Measurements from ENCODE around the gene COPZ1. TPM values are rescaled to one million over a fixed set of nuclear protein-coding genes. Genes with fewer than 3 reads are reported as not detected.
"Not testable (repeated sequence)": the region's sequence is repeated elsewhere in the genome, so short reads cannot be mapped to it uniquely, and the experiment has no call there.

The COPZ1 gene
- total RNA-seq, 1 donor from 2014 or later, result 139 TPM

DNA sequence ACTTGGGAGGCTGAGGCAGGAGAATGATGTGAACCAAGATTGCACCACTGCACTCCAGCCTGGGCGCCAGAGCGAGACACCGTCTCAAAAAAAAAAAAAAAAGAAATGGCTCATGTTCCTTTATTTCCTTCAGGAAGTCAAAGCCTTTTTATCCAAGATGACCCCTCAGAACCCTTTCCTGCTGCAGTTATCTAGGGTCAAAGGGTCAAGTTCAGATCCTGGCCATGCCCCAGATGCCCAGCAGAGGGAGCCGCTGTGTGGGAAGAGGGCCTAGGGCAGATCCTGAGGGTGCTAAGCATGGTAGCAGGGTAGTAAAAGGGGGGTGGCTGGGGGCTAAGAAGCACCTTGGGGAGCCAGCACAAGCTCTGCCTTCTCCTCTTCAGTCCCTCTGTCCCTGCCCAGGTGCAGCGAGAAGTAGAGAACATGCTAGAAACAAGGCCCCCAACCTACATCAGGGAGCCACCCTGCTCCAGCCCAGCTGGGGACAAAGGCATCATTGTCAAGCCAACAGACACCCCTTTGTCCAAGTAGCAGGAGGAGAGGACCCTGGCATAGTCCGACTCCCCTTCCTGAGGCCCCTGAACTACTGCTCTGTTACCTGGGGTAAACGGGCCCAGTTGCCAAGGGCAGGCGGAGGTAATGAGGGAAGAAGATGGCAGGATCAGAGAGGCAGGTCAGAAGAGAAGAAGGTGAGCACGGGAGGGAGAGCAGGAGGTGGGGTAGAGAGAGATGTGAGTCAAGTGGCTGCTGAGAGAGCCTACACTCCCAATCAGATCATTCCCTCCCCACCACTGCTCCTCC lies 30.6 kb upstream of the COPZ1 start:
- intact Hi-C loops (cut with micrococcal nuclease), result loop anchor here (1.0 kb wide), 3 partner anchors 30 to 74 kb away; no protein-coding TSS in a partner anchor

DNA sequence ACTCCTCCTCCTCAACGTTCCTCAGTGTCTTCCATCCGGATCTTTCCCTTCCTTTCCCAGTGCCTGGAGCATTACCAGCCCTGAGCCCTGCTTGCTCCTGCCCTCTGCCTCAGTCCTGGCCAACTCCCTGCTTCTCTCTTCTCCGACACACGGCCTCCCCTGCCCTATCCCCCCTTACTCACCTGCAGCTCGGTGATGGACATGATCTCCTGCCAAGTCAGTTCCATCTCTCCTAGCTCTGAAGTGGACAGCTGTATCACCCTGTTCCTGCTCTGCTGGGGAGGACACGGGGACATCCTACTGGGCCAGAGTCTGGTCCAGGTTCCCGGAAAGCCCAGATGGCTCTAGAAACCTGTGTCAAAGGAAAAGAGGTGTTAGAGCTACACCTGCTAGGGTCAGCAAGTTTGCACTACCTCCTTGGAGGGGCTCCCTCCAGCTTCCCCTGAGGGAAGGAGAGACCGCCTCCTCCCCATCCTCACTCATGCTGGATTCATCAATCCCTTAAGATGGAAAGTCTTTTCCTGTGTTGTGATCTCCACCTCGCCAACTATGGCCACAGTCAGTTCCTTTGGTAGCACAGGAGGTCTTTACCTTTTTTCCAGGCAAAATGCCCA lies 29.9 kb upstream of the COPZ1 start:
- intact Hi-C loops (cut with micrococcal nuclease), result loop anchor here (1.0 kb wide), 3 partner anchors 29 to 73 kb away; no protein-coding TSS in a partner anchor

DNA sequence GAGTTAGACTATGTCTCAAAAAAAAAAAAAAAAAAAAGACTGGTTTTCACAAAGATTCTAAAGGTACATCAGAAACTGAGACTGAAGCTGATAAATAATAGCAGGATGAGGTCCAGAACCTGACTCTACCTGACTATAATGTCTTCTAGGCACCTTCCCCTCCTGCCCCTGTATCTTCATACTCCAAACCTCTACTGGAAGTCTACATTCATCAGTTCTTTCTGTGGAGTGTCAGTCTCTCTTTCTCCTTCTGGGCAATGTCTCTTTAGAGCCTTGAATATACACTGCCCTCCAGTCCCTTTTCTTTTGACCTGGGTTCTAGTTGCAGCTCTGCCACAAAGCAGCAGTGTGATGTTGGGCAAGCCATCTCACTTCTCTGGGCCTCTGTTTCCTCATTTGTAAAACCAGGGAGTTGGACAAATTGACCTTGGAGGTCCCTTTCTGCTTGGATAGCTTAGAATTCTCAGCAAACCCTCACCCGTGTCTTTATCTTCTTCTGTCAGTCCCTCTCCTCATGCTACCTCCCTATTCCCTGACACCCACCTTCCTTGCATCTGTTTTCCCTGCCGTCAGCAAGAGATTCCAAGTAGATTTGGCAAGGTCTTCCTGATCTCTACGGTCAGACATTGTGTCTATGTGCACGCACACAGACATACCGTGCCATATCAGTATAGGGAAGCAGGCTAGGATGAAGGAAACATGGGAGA lies 28.4 kb upstream of the COPZ1 start:
- intact Hi-C loops (cut with micrococcal nuclease), result no loop called here

DNA sequence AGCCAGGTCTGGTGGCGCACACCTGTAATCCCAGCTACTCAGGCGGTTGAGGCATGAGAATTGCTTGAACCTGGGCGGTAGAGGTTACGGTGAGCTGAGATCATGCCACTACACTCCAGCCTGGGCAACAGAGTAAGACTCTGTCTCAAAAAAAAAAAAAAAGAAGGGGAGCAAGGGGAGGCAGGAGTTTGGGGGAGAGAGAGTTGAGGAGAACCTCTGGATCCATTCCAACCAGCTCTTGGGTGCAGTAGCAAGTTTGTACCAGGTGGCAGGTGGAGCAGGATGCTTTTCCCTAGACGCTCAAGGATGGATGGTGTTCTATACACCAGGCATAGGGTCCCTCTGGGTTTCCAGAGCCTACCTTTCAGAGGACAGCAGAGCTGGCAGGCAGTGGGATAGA lies 26.0 kb upstream of the COPZ1 start:
- intact Hi-C loops (cut with micrococcal nuclease), result no loop called here

DNA sequence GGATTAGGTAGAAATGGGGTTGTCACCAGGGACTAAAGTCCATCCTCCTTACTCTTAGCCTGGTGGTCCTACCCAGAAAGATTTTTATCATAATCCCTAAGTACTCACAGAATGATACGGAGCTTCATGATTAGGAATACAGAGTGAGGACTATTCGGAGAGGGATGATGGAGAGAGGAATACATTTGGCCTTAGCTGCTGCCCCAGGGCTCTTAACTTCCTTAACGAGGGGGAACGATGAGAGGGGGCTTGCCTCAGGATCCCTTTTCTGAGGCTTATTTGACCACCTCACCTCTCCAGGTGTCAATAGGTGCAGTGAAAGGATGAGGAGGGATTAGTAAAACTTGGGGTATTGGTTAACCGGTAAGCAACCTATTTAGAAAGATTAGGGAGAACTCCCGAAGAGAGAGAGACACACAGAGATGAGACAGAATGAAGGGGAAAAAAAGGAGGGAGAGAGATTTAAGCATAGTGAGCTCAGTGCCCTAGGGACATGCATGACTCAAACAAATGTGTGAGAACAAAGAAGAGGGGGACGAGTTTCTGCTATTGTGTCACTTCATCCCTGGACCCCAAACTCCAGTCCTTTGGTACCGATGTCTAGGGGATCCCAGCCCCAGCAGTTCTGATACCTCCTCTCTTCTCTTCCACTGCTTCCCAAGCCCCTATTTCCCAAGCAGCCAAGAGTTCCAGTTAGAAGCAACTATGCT lies 25.3 kb upstream of the COPZ1 start:
- intact Hi-C loops (cut with micrococcal nuclease), result no loop called here

DNA sequence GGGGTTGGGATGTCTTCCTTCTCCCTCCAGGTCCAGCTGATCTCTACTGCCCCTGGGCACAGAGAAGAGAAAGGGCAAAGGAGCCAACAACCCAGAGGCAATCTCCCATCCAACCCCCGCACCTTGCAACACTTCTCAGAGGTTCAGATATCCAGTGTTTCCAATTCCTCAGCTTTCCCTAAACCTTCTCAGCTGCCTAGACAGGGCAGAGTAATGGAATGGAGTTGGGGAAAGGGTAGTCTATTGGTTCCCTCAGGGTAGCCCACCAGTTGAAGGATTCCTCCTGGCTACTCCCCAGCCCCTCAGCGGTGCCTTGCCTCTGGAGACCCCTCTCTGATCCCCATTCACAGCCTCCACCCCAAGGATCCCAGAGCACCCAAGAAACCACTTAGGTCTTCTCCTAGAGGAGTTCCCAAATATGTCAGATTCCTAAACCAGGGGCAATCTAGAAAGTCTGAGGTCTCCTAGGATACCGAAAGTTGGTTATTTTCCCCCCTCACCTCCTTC lies 24.7 kb upstream of the COPZ1 start:
- intact Hi-C loops (cut with micrococcal nuclease), result no loop called here

- intact Hi-C loops (cut with micrococcal nuclease), result no loop called here
Observed at GRCh38 chr12:54300732-54301427, 24.1 kb upstream of the COPZ1 start, which contains the start of gene NFE2. Gene NFE2 (minus strand): TSS chr12:54301015. CDS start chr12:54295248, 5,767 bp downstream.

GRCh38 chr12:54301428-54302048 lies 23.4 kb upstream of the COPZ1 start:
- intact Hi-C loops (cut with micrococcal nuclease), result no loop called here

GRCh38 chr12:54303640-54304039 lies 21.3 kb upstream of the COPZ1 start:
- intact Hi-C loops (cut with micrococcal nuclease), result no loop called here

- intact Hi-C loops (cut with micrococcal nuclease), result no loop called here
Observed at GRCh38 chr12:54304187-54304810, 20.6 kb upstream of the COPZ1 start.

GRCh38 chr12:54306925-54307741 lies 17.8 kb upstream of the COPZ1 start:
- intact Hi-C loops (cut with micrococcal nuclease), result no loop called here

- intact Hi-C loops (cut with micrococcal nuclease), result no loop called here
Observed at GRCh38 chr12:54311051-54311450, 13.9 kb upstream of the COPZ1 start.

DNA sequence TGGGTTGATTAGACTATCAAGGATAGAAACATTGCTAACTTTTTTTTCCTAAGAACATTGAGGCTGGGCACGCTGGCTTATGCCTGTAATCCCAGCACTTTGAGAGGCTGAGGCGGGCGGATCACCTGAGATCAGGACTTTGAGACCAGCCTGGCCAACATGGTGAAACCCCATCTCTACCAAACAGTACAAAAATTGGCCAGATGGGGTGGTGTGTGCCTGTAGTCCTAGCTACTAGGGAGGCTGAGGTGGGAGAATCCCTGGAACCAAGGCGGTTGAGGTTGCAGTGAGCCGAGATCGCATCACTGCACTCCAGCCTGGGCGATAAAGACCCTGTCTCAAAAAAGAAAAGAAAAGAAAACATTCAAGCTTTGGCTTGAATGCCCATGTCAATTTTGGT lies 12.6 kb upstream of the COPZ1 start:
- intact Hi-C loops (cut with micrococcal nuclease), result not testable (repeated sequence)

- intact Hi-C loops (cut with micrococcal nuclease), result no loop called here
Observed at GRCh38 chr12:54321363-54321762, 3.6 kb upstream of the COPZ1 start.

GRCh38 chr12:54325442-54326109 lies 645 bp downstream of the COPZ1 start:
- intact Hi-C loops (cut with micrococcal nuclease), result loop anchor here (1.0 kb wide), 2 partner anchors 34 to 45 kb away; partner anchors contain the start of genes CBX5 and HNRNPA1

DNA sequence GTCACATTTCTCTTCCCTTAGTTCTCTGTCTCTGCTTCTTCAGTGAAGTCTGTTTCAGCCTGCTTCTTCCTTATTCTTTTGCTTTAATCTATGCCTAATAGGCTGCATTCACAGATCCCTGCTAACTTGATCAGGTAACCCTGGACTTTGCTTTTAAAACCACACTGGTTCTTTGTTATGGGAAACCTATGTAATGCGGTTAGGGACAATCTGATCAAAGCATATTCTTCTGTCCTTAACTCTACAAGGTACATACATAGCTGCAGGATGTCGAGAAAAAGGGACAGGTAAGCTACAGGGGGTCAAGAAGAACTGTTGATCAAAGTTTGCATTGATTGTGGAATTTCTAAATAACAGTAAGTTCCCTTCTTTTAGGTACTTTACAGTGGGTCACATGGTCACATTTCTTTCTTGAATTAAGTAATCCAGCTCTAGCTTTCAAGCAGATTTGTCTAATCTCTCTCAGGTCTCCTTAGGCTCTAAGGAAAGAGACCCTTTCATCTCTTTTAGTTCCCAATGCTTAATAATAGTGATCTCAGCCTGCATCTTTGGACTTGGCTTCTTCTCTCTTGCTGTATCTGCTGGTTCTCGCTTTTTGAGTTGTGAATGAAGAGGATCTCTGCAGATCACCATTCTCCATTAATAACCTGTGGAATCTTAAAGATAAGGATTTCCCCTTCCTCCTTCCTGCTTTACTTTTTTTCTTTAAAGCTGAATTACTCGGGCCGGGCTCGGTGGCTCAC lies 3.8 kb downstream of the COPZ1 start:
- intact Hi-C loops (cut with micrococcal nuclease), result no loop called here

DNA sequence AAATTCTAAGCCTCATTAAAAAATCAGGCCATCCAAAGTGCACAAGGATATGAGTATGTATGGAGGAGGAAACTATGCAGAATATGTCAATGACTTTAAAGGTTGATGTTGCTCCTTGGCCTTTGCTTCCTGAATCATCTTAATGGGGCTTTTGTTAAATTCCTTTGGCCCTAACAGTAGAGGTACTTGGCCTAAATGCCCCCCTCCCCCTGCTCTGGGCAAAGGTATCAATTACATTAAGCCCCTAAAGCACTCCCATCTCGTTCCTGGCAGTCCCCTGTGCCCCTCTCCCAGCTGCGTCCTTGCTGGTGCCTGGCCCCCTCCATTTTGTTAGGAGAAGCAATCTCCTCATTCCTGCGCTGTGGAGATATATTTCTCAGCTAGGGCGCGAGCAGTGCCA lies 4.8 kb downstream of the COPZ1 start:
- intact Hi-C loops (cut with micrococcal nuclease), result no loop called here

Data from T-helper 2 cell treated with Interferon-gamma antibody and Interleukin-4, amounts not matched to agents 100 ng/mL and 5 ng/mL, for 36 hours (primary cell).